GM15510 (cell line): Measurements from ENCODE around the gene TBC1D22A.

ENCODE experiments used
- POLR2A ChIP-seq: IDR thresholded peaks from 3 replicates; pipeline ENCODE4 v1.6.1; 2011; ENCODE audit warnings: borderline replicate concordance; ENCODE audit not compliant: insufficient read length; ENCODE audit errors: extremely low read depth

Gene TBC1D22A

GRCh38 chr22:46833228-46833627, 70.8 kb downstream of the TBC1D22A start:
- TF ChIP-seq POLR2A, result no peak

GRCh38 chr22:46834021-46834737, 71.7 kb downstream of the TBC1D22A start:
- TF ChIP-seq POLR2A, result no peak

- TF ChIP-seq POLR2A, result no peak
These were observed 72.8 kb downstream of the TBC1D22A start for GRCh38 chr22:46835288-46835687.

- no peak for TF ChIP-seq POLR2A
These were observed 73.2 kb downstream of the TBC1D22A start for GRCh38 chr22:46835693-46836092.

- TF ChIP-seq POLR2A, result no peak
These were observed 79.1 kb downstream of the TBC1D22A start for GRCh38 chr22:46841522-46841921.

- no peak for TF ChIP-seq POLR2A
These were observed 80.2 kb downstream of the TBC1D22A start for GRCh38 chr22:46842606-46843005.

- TF ChIP-seq POLR2A, result no peak
These were observed 81.4 kb downstream of the TBC1D22A start for GRCh38 chr22:46843821-46844255.

- no peak for TF ChIP-seq POLR2A
These were observed 82.3 kb downstream of the TBC1D22A start for GRCh38 chr22:46844606-46845210.

GRCh38 chr22:46845296-46846149, 83.1 kb downstream of the TBC1D22A start:
- no peak for TF ChIP-seq POLR2A

GRCh38 chr22:46846150-46846831, 83.8 kb downstream of the TBC1D22A start:
- TF ChIP-seq POLR2A, result no peak

GRCh38 chr22:46846832-46847355, 84.4 kb downstream of the TBC1D22A start:
- TF ChIP-seq POLR2A, result no peak

- no peak for TF ChIP-seq POLR2A
These were observed 85.7 kb downstream of the TBC1D22A start for GRCh38 chr22:46848197-46848596.

- TF ChIP-seq POLR2A, result no peak
These were observed 86.7 kb downstream of the TBC1D22A start for GRCh38 chr22:46849101-46849500.

GRCh38 chr22:46849951-46850350, 87.5 kb downstream of the TBC1D22A start:
- no peak for TF ChIP-seq POLR2A

GRCh38 chr22:46851311-46851710, 88.9 kb downstream of the TBC1D22A start:
- TF ChIP-seq POLR2A, result no peak

- TF ChIP-seq POLR2A, result no peak
These were observed 89.5 kb downstream of the TBC1D22A start for GRCh38 chr22:46851941-46852340.

- TF ChIP-seq POLR2A, result no peak
These were observed 90.3 kb downstream of the TBC1D22A start for GRCh38 chr22:46852771-46853170.
